Immature natural killer cell (primary cell): ENCODE data around the gene RANGAP1. TPM values are rescaled to one million over a fixed set of nuclear protein-coding genes. Genes with fewer than 3 reads are reported as not detected.
"Not testable (repeated sequence)": the region's sequence is repeated elsewhere in the genome, so short reads cannot be mapped to it uniquely, and the experiment has no call there.

Experiments
- DNase-seq, 3 donors: peaks; one replicate each; pipeline ENCODE4 v3.0.0; 2022; ENCODE audit warnings: mixed read lengths in 1 of 3
- H3K27ac Mint-ChIP-seq, 6 donors: one replicate each; pipeline ENCODE4 v1.8.0; 2020; ENCODE audit warnings: mixed read lengths in 6 of 6, mild to moderate bottlenecking in 5 of 6, inconsistent platforms in 4 of 6, moderate library complexity in 3 of 6
- H3K27me3 Mint-ChIP-seq, 3 donors: one replicate each; pipeline ENCODE4 v1.8.0; 2020 to 2021; ENCODE audit warnings: low read depth in 3 of 3, mild to moderate bottlenecking in 3 of 3, mixed read lengths in 3 of 3, moderate library complexity in 3 of 3, inconsistent platforms in 1 of 3
- H3K36me3 Mint-ChIP-seq, 3 donors: one replicate each; pipeline ENCODE4 v1.8.0; 2020; ENCODE audit warnings: mixed read lengths in 3 of 3, inconsistent platforms in 2 of 3, mild to moderate bottlenecking in 2 of 3
- H3K4me1 Mint-ChIP-seq, 2 donors: one replicate each; pipeline ENCODE4 v1.8.0; 2020; ENCODE audit warnings: inconsistent platforms in 2 of 2, mild to moderate bottlenecking in 2 of 2, mixed read lengths in 2 of 2, moderate library complexity in 1 of 2
- H3K4me3 Mint-ChIP-seq, 5 donors: one replicate each; pipeline ENCODE4 v1.8.0; 2020; ENCODE audit warnings: mild to moderate bottlenecking in 5 of 5, mixed read lengths in 5 of 5, inconsistent platforms in 3 of 5, moderate library complexity in 3 of 5
- H3K9me3 Mint-ChIP-seq, 6 donors: one replicate each; pipeline ENCODE4 v1.8.0; 2020; ENCODE audit warnings: mild to moderate bottlenecking in 6 of 6, mixed read lengths in 6 of 6, inconsistent platforms in 4 of 6, moderate library complexity in 3 of 6
- polyA plus RNA-seq, 3 donors: library from polyadenylated mRNA; unstranded; fragments of 300-500 nt; fragmentation: Illumina TruSeq; gene quantifications; one replicate each; pipeline ENCODE4 v1.2.3, GENCODE V29; 2021

RANGAP1 gene
- polyA plus RNA-seq, 3 donors from 2014 or later = 10.4 to 29.9 (median 15.6) TPM

- H3K27ac Mint-ChIP-seq = peak overlapping the region in 2 of 6 donors; percentile 31 to 73
- peaks cover 15 to 31% of the 10 kb centered on the region in 2 donors for H3K4me1 Mint-ChIP-seq
- no peak overlapping the region for H3K4me3 Mint-ChIP-seq
- H3K36me3 Mint-ChIP-seq = peaks cover 0 to 3% (median 0%) of the 10 kb centered on the region in 3 donors
- no peaks in the 10 kb centered on the region for H3K9me3 Mint-ChIP-seq
- DNase-seq = no peak
- H3K27me3 Mint-ChIP-seq = peaks cover 0 to 1% (median 0%) of the 10 kb centered on the region in 3 donors
Measured at GRCh38 chr22:41311487-41311886, 25.5 kb upstream of the RANGAP1 start.

- no peak for DNase-seq
- H3K27ac Mint-ChIP-seq = no peak overlapping the region
- peaks cover 0 to 3% (median 0%) of the 10 kb centered on the region in 3 donors for H3K36me3 Mint-ChIP-seq
- H3K4me1 Mint-ChIP-seq = peaks cover 19 to 39% of the 10 kb centered on the region in 2 donors
- H3K9me3 Mint-ChIP-seq = no peaks in the 10 kb centered on the region
- H3K4me3 Mint-ChIP-seq = no peak overlapping the region
- H3K27me3 Mint-ChIP-seq = peaks cover 0 to 1% (median 0%) of the 10 kb centered on the region in 3 donors
Measured at GRCh38 chr22:41310336-41310735, 24.3 kb upstream of the RANGAP1 start.

GRCh38 chr22:41308544-41308947 lies 22.6 kb upstream of the RANGAP1 start:
- Mint-ChIP-seq H3K36me3 (peaks cover 0 to 3% (median 0%) of the 10 kb centered on the region in 3 donors), H3K27me3 (peaks cover 0 to 1% (median 0%) of the 10 kb centered on the region in 3 donors), H3K4me1 (peaks cover 25 to 47% of the 10 kb centered on the region in 2 donors), H3K4me3 (no peak overlapping the region), H3K9me3 (no peaks in the 10 kb centered on the region), H3K27ac (peak overlapping the region in 3 of 6 donors; percentile 2 to 64 (median 62))
- no peak for DNase-seq

GRCh38 chr22:41308054-41308453 lies 22.1 kb upstream of the RANGAP1 start:
- Mint-ChIP-seq H3K36me3 (peaks cover 0 to 3% (median 0%) of the 10 kb centered on the region in 3 donors), H3K27ac (peak overlapping the region in 4 of 6 donors; percentile 2 to 62 (median 30)), H3K9me3 (no peaks in the 10 kb centered on the region), H3K4me1 (peaks cover 30 to 52% of the 10 kb centered on the region in 2 donors), H3K27me3 (peaks cover 0 to 1% (median 0%) of the 10 kb centered on the region in 3 donors), H3K4me3 (no peak overlapping the region)
- no peak for DNase-seq

GRCh38 chr22:41305646-41306045 lies 19.7 kb upstream of the RANGAP1 start:
- H3K4me1 Mint-ChIP-seq = peaks cover 34 to 56% of the 10 kb centered on the region in 2 donors
- peaks cover 0 to 3% (median 0%) of the 10 kb centered on the region in 3 donors for H3K27me3 Mint-ChIP-seq
- H3K36me3 Mint-ChIP-seq = peaks cover 0 to 3% (median 0%) of the 10 kb centered on the region in 3 donors
- DNase-seq = no peak
- H3K4me3 Mint-ChIP-seq = no peak overlapping the region
- peak overlapping the region in 2 of 6 donors; percentile 16 to 54 for H3K27ac Mint-ChIP-seq
- H3K9me3 Mint-ChIP-seq = no peaks in the 10 kb centered on the region

GRCh38 chr22:41302811-41303210 lies 16.8 kb upstream of the RANGAP1 start:
- H3K4me1 Mint-ChIP-seq = peaks cover 31 to 42% of the 10 kb centered on the region in 2 donors
- H3K27ac Mint-ChIP-seq = peak overlapping the region; percentile 72 to 94 (median 82)
- H3K36me3 Mint-ChIP-seq = no peaks in the 10 kb centered on the region
- peaks cover 0 to 3% (median 2%) of the 10 kb centered on the region in 3 donors for H3K27me3 Mint-ChIP-seq
- peak overlapping the region; percentile 84 to 89 (median 86) for H3K4me3 Mint-ChIP-seq
- H3K9me3 Mint-ChIP-seq = no peaks in the 10 kb centered on the region
- DNase-seq = no peak

- H3K4me3 Mint-ChIP-seq = peak overlapping the region; percentile 84 to 89 (median 86)
- no peaks in the 10 kb centered on the region for H3K9me3 Mint-ChIP-seq
- H3K27me3 Mint-ChIP-seq = peaks cover 0 to 3% (median 2%) of the 10 kb centered on the region in 3 donors
- H3K36me3 Mint-ChIP-seq = no peaks in the 10 kb centered on the region
- peak overlapping the region; percentile 72 to 94 (median 82) for H3K27ac Mint-ChIP-seq
- peak; percentile 15 to 19 (median 17) for DNase-seq
- H3K4me1 Mint-ChIP-seq = peaks cover 29 to 36% of the 10 kb centered on the region in 2 donors
Measured at GRCh38 chr22:41302021-41302767, 16.2 kb upstream of the RANGAP1 start.

- peak within 1 kb of the TSS; percentile 78 to 89 (median 84) for H3K4me3 Mint-ChIP-seq
- H3K27me3 Mint-ChIP-seq = peaks cover 0 to 3% (median 2%) of the 10 kb centered on the region in 3 donors
- H3K4me1 Mint-ChIP-seq = peaks cover 27 to 35% of the 10 kb centered on the region in 2 donors
- H3K36me3 Mint-ChIP-seq = no peaks in the 10 kb centered on the region
- no peaks in the 10 kb centered on the region for H3K9me3 Mint-ChIP-seq
- DNase-seq = peak; percentile 74 to 81 (median 78)
- peak within 1 kb of the TSS; percentile 76 to 96 (median 94) for H3K27ac Mint-ChIP-seq
Measured at GRCh38 chr22:41301085-41302020, 15.4 kb upstream of the RANGAP1 start, which contains the start of gene ZC3H7B. ZC3H7B (plus strand) TSS chr22:41301525; CDS start chr22:41320661, 19,136 bp downstream.

- Mint-ChIP-seq H3K4me3 (peak overlapping the region; percentile 78 to 82 (median 79)), H3K9me3 (no peaks in the 10 kb centered on the region), H3K4me1 (peaks cover 25 to 30% of the 10 kb centered on the region in 2 donors), H3K36me3 (no peaks in the 10 kb centered on the region), H3K27ac (peak overlapping the region; percentile 76 to 96 (median 94)), H3K27me3 (peaks cover 0 to 3% (median 2%) of the 10 kb centered on the region in 3 donors)
- no peak for DNase-seq
Measured at GRCh38 chr22:41300661-41301060, 14.7 kb upstream of the RANGAP1 start.

GRCh38 chr22:41296826-41297667 lies 11.1 kb upstream of the RANGAP1 start:
- Mint-ChIP-seq H3K9me3 (no peaks in the 10 kb centered on the region), H3K4me1 (peaks cover 6 to 7% of the 10 kb centered on the region in 2 donors), H3K4me3 (no peak overlapping the region), H3K27me3 (peaks cover 0 to 3% (median 2%) of the 10 kb centered on the region in 3 donors), H3K27ac (no peak overlapping the region), H3K36me3 (no peaks in the 10 kb centered on the region)
- no peak for DNase-seq

GRCh38 chr22:41294816-41295215 lies 8.8 kb upstream of the RANGAP1 start:
- H3K4me3 Mint-ChIP-seq, H3K4me1 Mint-ChIP-seq, H3K9me3 Mint-ChIP-seq, DNase-seq, H3K27ac Mint-ChIP-seq, H3K36me3 Mint-ChIP-seq, H3K27me3 Mint-ChIP-seq: not testable (repeated sequence)

GRCh38 chr22:41290262-41291221 lies 4.6 kb upstream of the RANGAP1 start:
- H3K4me3 Mint-ChIP-seq = no peak overlapping the region
- no peak overlapping the region for H3K27ac Mint-ChIP-seq
- H3K27me3 Mint-ChIP-seq = peaks cover 2 to 12% (median 5%) of the 10 kb centered on the region in 3 donors
- H3K36me3 Mint-ChIP-seq = no peaks in the 10 kb centered on the region
- H3K9me3 Mint-ChIP-seq = no peaks in the 10 kb centered on the region
- DNase-seq = no peak
- H3K4me1 Mint-ChIP-seq = peaks cover 14 to 17% of the 10 kb centered on the region in 2 donors
